GM21390 (cell line): ENCODE results near the gene HIRA.
"Not testable (repeated sequence)": the region's sequence is repeated elsewhere in the genome, so short reads cannot be mapped to it uniquely, and the experiment has no call there.

Experiments used
- ATAC-seq: cut with Tn5 transposase; IDR thresholded peaks from one replicate; pipeline ENCODE4 v1.9.1; 2021; ENCODE audit not compliant: unreplicated experiment

Gene HIRA

DNA sequence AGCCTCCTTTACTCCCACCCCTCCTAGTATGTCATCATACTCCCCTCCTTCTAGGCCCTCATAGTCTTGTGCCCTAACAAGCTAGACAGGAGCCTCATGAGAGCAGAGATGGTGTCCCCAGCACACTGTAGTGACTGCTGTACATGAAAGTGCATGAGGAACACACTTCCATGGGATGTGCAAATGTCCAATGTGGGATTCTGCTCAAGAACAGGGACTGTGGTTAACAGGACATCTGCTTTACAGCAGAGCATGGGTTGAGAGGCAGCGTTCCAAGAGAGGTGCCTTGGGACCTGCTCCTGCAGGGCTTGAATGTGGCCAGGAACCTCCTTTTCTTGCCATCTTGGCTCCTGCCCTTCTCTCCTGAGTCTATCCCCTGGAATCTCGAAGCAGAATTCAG, 45.3 kb downstream of the HIRA start:
- no peak for ATAC-seq

DNA sequence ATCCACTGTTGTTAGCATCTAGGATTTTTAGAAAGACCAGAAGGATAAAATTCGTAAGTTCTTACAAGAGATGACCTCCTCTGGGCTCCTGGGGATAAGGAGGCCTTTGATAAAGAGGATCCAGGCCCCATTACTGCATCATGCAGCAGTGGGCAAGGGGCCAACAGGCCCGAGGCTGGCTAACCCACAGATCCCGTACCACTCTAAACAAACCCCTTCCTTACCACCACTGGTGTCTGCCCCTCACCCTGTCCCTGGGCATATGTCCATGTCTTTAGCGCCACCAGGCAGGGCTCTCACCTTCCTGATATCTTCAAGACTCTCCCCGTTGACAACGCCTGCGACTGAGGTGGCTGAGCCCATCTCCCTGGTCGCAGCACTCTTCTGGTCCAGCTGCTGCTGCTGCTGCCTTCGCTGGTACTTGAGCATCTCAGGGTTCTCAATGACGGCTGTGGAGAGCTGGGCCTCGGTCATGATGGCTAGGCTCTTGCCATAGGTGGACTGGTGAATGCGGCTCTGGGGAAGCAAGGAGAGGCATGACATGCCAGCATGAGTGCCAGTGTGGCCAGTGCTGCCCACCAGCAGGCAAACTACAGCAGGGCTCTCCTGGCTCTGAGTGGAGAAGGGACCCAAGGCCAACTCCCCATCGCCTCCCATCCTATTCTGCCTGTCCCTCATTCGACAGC, 46.2 kb downstream of the HIRA start:
- ATAC-seq: no peak

DNA sequence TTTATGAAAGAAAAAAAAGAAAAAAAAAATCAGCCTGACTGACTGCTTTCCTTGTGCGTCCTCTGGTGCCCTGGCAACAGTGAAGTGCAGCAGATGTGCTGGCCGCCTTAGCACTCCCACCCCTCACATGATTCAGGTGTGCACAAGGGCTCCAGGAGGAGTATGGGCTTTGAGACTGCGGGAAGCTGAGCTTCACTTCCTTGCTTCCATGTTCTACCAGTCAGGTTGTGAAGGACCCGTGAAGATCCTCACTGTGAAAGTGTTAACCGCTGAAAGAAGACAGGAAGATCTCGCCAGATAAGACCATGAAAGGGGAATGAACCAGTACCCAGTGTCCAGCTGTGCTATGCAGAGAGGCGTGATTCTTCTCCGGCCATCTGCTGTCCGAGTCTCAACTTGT, 48.2 kb downstream of the HIRA start:
- ATAC-seq: no peak

DNA sequence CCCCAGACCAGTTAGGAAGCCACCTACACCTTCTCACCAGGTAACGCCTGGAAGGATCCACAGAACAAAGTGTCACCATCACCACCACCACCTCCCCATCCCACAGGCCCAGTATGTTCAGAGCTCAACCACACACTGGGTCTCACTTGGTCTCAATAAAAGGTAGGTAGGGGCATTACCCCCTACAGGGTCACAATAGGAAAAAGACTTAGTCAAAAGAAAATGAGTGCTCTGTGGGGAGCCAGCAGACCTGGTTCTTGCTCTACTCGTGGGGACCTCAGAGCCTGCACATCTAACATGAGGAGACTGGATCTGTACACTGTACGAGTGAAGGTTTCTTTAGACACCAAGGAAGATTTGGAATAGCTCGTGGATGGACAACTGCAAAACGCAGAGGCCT, 49.3 kb downstream of the HIRA start:
- ATAC-seq: no peak

DNA sequence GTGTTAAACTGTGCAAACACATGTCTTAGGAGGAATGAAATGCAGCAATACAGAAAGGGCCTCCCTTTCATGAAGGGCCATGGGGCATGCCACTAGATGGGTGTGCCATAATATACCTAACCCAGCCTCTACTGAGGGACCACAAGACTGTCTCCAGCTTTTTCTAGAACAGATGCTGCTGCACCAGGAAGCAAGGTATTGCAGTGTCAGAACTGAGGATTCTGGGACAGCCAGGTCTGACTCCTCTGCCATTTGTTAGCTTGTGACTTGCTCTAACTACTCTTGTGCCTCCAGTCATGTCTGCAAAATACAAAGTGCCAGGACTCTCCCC, 53.2 kb downstream of the HIRA start:
- no peak for ATAC-seq

DNA sequence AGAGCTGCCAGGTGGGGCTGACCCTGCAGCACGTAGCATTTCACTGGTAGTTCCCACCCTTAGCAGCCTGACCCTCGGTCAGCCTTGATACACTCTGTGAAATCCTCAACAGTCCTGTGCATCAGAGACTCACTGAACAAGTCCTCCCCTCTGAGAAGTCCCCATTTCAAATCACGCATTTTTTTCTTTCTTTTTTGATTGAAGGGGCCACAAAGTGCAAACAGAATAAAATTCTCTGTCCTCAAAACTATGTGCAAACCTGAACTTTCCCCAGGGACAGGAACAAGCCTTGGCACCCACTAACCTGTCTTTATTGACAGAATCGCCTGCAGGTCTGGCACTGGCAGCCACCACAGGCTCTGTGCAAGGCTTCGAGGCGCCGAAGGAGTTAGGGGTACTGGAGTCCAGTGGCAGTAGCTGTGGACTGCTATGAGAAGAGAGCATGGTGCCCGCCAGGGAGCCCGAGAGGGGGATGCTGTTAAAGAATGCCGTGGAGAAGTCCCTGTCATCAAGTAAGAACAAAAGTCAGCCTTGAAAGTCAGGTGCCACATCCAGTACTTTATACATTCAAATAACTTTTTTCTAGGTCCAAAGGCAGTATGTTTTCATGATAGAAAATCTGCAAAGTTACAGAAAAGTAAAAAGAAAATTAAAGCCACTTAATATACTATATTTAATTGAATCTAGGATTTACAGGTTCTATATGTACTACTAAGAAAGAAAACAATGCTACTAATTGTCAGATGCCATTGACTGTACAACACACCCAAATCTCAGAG, 53.8 kb downstream of the HIRA start:
- no peak for ATAC-seq

DNA sequence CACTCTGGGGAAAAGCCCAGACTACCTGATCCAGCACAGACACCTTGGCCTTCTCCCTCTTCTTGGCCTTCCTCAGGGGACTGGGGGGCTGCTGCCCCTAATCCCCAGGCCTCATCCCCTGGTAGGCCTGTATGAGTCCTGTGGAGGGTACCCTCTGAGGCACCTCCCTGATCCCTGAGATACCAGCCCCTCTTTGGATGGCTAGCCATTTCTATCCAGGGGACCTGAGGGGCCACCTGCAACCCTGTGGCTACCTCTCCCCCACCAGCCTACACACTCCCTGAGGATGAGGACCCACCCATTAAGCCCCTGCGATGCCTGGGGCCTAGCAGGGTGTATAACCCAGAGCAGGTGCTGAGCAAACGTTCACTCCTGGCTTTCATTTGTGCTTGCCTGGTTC, 54.6 kb downstream of the HIRA start:
- no peak for ATAC-seq

DNA sequence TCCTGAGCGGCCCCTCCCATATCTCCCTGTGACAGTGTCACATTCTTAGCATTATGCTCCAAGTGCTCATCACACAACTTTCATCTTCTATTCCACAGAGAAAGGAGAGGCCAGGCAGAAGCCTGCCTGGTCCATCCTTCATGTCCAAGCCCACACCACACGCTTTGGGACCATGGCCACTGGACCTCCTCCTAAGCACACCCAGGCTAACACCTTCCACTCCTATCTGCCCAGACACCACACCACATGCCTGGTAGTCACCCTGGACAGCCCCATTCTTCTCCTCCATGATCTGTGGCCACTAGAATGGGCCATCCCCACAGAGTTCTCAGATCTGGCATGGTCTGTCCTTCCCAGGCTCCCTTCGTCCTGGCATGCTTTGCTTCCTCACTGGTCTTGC, 55.3 kb downstream of the HIRA start:
- no peak for ATAC-seq

DNA sequence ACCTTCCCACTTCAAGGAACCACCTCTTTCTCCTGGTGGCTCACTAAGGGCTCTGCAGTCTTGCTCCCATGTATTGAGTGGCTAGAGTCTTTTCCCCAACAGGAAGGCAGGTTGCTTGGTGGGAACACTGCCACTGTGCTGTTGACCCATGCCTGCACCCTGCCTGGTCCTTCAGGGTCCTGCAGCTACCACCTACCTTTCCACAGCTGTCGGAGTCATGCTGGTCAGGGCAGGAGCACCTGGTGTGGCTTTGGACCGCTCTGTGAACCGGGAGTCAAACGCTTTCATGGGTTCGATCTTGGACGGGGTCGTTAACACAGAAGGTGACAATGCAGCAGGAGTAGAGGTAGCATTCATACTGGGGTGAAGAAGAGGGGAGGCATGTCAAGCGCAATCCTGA, 56.1 kb downstream of the HIRA start:
- ATAC-seq: no peak

DNA sequence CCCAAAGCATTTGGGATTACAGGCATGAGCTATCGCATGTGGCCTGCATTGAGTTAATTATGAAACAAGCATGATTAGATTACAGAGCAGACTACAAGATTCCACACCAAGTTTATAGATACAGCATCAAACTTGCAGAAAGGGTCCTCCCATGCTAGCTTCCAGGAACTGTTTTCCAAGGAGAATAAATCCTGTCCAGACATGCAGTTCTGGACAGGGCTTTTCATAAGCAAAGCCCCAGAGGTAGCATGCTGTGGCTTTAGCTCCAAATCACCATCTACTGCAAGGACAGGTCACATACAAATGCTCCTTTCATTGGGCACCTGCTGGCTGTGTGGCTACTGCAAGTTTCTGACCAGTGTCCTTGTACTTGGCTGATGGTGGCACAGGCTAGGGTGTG, 57.1 kb downstream of the HIRA start:
- ATAC-seq: no peak

DNA sequence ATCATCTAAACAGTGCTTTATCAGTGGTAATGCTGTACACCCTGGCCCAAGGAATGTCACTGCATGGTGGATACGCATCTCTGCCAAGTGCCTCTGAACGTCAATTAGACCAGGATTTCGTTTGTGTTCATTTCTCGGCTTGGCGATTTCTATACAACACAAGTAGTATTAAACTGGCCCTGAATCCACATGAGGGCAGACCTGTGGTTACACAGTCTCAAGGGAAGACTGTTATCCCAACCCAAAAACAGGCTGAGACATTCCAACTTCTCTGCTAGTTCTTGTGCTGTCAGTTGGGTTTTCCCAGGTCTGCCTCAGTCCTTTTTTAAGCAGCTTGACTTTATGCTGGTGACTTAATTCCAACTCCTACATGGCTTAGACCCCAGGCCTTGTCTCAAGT, 58.1 kb downstream of the HIRA start:
- ATAC-seq: no peak

DNA sequence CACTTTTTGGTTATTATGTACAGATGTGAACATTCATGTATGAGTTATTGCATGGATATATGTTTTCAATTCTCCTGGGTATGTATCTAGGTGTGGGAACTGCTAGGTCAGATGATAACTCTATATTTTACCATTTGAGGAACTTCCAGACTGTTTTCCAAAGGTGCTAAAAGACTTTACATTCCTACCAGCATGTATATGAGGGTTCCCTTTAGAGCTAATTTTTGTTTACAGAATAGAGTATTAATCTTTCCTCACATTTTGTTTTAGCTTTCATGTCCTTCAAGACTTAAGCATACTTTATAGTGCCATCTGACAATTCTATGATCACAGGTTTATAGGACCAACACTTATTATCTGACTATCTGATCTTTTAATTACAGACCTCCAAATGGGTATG, 59.6 kb downstream of the HIRA start:
- no peak for ATAC-seq

DNA sequence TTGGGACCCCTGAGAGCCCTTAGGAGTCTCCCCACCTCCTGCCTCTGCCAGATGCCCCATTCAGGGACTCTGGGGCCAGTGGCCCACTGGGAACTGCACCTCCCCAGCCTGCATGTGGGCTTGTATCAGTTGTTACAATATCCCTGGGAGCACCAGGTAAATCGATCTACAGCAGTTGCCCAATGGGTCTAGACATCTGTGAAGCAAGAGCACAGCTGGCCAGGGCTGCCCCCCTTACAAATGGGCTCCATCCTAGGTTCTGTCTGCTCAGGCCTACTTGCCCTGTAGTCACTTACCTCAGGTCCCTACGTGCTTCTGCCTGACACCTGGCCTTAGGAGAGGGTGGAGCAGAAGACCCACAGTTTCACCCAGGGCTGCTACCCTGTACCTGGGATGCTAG, 62.7 kb downstream of the HIRA start:
- no peak for ATAC-seq

DNA sequence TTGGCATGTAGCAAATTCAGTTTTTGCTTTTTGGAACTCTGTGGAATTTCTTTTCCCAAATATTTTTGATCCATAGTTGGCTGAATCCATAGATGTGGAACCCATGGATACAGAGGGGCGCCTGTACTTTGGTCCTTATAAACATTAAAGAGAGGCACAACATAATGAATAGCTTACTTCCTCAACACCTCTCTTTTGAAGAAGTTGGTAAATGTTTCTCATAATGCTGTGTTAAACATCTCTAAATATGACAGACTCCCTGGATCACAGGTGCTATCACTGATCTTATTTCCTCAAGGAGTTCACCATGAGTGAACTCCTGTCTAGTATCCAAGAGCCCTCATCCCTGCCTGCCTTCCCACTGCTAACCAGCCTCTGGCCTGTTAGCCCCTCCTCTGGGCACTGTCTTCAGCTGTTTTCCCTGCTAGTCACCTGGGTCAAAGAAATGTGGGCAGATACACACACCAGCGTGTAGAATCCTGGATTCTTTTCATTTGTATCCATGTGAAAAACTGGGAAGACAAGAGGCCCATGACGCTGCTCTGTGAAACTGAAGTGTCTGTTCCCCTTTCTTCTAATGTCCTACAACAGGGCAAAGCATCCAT, 63.7 kb downstream of the HIRA start:
- ATAC-seq: no peak

DNA sequence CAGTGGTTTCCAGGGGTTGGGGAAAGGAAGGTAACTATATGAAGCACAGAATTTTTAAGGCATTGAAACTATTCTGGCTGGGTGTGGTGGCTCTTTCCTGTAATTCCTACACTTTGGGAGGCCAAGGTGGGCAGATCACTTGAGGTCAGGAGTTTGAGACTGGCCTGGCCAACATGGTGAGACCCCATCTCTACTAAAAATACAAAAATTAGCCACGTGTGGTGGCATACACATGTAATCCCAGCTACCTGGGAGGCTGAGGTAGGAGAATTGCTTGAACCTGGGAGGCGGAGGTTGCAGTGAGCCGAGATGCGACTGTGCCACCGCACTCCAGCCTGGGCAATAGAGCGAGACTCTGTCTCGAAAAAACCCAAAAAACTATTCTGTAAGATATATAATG, 68.0 kb downstream of the HIRA start:
- not testable (repeated sequence) for ATAC-seq

DNA sequence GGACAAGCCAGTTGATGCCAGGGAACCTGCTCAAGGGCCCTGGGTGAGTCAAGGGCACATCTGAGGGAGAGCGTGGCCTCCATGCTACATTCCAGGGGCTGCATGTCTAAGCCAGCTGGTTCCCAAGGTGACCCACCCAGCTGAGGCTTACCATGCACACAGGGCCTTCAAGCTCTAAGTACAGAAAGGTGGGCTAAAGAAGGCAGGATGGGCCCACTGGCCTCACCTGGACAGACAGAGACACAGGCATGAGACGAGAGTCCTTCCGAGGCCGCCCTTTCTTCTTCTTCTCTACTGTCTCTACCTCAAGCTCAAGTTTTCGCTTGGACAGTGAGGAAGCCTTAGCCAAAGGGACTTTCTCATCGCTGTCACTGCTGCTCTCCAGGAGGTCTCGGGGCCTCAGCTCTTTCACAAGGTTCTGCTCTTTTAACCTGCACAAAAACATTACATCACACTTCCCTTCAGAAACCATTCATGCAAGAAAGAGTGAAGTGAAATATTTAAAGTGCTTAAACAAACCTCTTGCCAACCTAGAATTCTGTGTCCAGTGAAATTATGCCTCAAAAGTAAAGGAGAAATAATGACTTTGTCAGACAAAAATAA, 69.9 kb downstream of the HIRA start:
- ATAC-seq: peak; percentile 82

DNA sequence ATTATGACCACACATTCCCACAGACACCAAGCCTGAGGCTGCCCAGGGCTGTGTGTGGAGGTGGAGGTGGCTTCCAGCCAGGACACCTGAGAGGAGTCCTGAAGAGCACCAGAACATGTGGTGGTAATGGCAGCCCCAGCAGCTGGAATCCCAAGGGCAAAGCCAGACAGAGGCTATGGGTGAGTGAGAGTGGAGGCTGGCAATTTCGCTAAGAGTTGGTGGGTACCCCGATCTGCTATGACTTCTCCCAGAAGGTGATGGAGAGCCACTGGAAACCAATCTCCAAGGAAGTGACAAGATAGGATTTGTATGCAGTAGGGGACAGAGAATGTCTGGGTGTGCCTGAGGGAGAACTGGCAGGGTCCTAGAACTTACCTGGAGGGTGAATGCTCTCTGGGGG, 70.7 kb downstream of the HIRA start:
- no peak for ATAC-seq

DNA sequence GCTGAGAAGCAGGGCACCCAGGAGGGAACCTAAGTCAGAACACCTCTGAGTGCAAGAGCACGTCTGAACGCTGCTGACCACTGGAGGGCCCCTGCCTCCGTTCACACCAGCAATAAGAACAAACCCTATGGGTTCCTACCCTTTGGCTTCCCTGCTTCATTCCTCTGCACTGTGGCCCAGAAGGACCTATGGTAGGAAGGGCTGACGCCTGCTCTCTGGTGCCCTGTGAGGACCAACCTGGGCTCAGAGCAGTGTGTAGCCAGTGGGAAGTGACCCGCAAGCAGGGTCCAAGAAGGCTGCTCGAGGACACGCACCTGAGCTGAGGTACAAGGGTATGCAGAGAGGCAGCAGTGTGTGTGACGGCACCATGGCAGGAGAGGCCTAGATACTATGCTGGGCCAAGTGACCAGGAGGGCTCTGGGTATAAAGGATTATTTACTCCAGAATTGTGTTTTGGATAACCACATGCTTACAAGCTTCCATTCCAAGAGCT, 71.2 kb downstream of the HIRA start:
- ATAC-seq: no peak

DNA sequence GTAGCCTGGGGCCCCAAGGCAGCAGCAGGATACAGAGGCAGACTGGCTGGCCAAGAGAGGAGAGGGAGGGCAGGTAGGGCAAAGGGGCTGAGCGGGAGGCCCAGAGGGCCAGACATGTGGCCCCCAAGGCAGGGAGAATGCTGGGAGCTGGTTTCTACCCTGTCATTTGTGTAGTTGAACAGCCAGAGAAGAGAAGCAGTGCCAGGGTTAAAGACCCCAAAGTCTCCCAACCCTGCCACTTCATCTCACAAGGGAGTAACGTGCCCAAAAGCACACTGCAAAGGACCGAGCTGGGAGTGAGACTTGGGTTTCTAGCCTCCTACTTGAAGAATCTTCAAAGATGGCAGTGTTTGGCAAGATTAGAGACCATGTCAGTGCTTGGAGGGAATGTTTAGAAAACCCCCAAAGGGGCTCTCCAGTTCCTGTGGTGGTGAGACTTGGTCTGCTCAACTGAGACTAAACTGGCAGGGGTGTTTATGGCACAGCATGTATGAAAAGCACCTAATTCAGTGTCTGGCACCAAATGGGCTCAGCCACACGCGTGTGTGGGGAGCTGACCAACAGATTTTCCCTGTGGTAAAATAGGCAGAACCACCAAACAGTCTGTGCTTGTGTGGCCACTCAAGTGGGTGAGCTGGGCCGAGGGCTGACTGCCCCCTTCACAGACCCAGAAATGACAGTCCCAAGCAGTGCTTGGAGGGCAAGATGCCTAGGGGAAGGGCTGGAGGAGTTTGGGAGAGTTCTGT, 71.8 kb downstream of the HIRA start:
- no peak for ATAC-seq

DNA sequence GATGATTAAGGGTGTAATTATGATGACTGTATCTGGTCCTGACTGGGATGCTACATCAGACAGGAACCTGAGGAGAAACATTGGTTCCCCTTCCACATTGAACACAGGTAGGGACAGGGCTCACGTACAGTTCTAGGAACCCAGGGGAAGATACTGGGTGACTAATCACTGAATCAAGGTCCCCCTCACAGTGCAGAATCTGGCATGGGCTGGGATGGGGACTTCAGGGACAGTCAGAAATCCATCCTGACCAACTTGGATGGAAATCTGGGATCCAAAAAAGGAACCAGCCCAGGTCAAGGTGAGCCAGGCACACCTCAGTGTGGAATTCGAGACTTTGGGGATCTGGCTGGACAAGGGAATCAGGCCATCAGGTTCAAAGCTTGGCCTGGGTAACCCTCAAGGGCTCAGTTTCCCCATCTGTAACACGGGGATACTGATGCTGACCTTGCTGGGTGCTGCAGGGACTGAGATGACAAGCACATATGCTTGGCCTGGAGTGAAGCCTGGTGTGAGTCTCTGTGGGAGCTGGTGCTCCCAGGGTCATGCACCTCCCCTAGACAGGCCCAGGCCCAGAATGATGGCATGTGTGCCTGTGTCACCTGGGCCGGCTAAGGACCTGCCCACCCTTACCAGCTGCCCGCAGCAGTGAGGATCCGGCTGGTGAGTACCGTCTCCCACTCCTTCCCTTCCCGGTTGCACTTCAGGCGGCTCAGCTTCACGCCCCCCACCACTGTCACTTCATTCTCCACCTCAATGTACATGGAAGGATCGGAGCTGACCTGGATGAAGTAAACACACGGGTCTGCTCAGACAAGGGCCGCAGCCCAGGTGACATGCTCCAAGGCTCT, 72.6 kb downstream of the HIRA start:
- ATAC-seq: no peak
